Measurements from ENCODE around the gene NPS.

NPS gene

GRCh38 chr10:127556916-127557315 lies 7.8 kb downstream of the NPS start:
- Histone ChIP-seq H3K36me3 (ENCODE audit: insufficient read depth, insufficient read length, low read length) (no peaks in the 10 kb centered on the region), H3K4me3 (ENCODE audit: insufficient read length, low read depth) (no peak overlapping the region), H3K4me1 (ENCODE audit: insufficient read depth, insufficient read length) (no peaks in the 10 kb centered on the region), H3K9ac (ENCODE audit: insufficient read length, low read depth) (no peak overlapping the region), H3K9me3 (ENCODE audit: insufficient read depth, low read length) (no peaks in the 10 kb centered on the region), H3K27me3 (ENCODE audit: insufficient read depth, insufficient read length) (no peaks in the 10 kb centered on the region)
- TF ChIP-seq ZNF274 (IDR thresholded peaks at IDR 0.05; ENCODE audit: low read depth, low read length) (no peak), YY1 (IDR thresholded peaks at IDR 0.05; ENCODE audit: insufficient read depth, insufficient read length) (no peak), SUZ12 (IDR thresholded peaks at IDR 0.05; ENCODE audit: extremely low read depth, insufficient read depth, insufficient read length) (no peak)
- DNase-seq (ENCODE audit: low read depth, low spot score) = peak; percentile 23

GRCh38 chr10:127561647-127562046 lies 12.5 kb downstream of the NPS start:
- DNase-seq (ENCODE audit: low read depth, low spot score) = no peak
- Histone ChIP-seq H3K9me3 (ENCODE audit: insufficient read depth, low read length) (no peaks in the 10 kb centered on the region), H3K4me3 (ENCODE audit: insufficient read length, low read depth) (no peak overlapping the region), H3K27me3 (ENCODE audit: insufficient read depth, insufficient read length) (no peaks in the 10 kb centered on the region), H3K36me3 (ENCODE audit: insufficient read depth, insufficient read length, low read length) (no peaks in the 10 kb centered on the region), H3K9ac (ENCODE audit: insufficient read length, low read depth) (no peak overlapping the region), H3K4me1 (ENCODE audit: insufficient read depth, insufficient read length) (no peaks in the 10 kb centered on the region)
- no peak for TF ChIP-seq SUZ12 (IDR thresholded peaks at IDR 0.05; ENCODE audit: extremely low read depth, insufficient read depth, insufficient read length)
- TF ChIP-seq ZNF274 (IDR thresholded peaks at IDR 0.05; ENCODE audit: low read depth, low read length) = no peak
- TF ChIP-seq YY1 (IDR thresholded peaks at IDR 0.05; ENCODE audit: insufficient read depth, insufficient read length) = no peak

GRCh38 chr10:127563718-127564553 lies 14.8 kb downstream of the NPS start:
- TF ChIP-seq SUZ12 (IDR thresholded peaks at IDR 0.05; ENCODE audit: extremely low read depth, insufficient read depth, insufficient read length) (no peak), YY1 (IDR thresholded peaks at IDR 0.05; ENCODE audit: insufficient read depth, insufficient read length) (no peak), ZNF274 (IDR thresholded peaks at IDR 0.05; ENCODE audit: low read depth, low read length) (no peak)
- Histone ChIP-seq H3K36me3 (ENCODE audit: insufficient read depth, insufficient read length, low read length) (no peaks in the 10 kb centered on the region), H3K27me3 (ENCODE audit: insufficient read depth, insufficient read length) (no peaks in the 10 kb centered on the region), H3K4me3 (ENCODE audit: insufficient read length, low read depth) (no peak overlapping the region), H3K9ac (ENCODE audit: insufficient read length, low read depth) (no peak overlapping the region), H3K9me3 (ENCODE audit: insufficient read depth, low read length) (no peaks in the 10 kb centered on the region), H3K4me1 (ENCODE audit: insufficient read depth, insufficient read length) (no peaks in the 10 kb centered on the region)
- DNase-seq (ENCODE audit: low read depth, low spot score) = no peak

GRCh38 chr10:127564644-127565043 lies 15.5 kb downstream of the NPS start:
- DNase-seq (ENCODE audit: low read depth, low spot score) = no peak
- TF ChIP-seq YY1 (IDR thresholded peaks at IDR 0.05; ENCODE audit: insufficient read depth, insufficient read length) = no peak
- H3K9ac ChIP-seq (ENCODE audit: insufficient read length, low read depth) = no peak overlapping the region
- no peaks in the 10 kb centered on the region for H3K27me3 ChIP-seq (ENCODE audit: insufficient read depth, insufficient read length)
- no peaks in the 10 kb centered on the region for H3K9me3 ChIP-seq (ENCODE audit: insufficient read depth, low read length)
- H3K4me3 ChIP-seq (ENCODE audit: insufficient read length, low read depth) = no peak overlapping the region
- H3K36me3 ChIP-seq (ENCODE audit: insufficient read depth, insufficient read length, low read length) = no peaks in the 10 kb centered on the region
- no peaks in the 10 kb centered on the region for H3K4me1 ChIP-seq (ENCODE audit: insufficient read depth, insufficient read length)

GRCh38 chr10:127565583-127565982 lies 16.5 kb downstream of the NPS start:
- H3K9ac ChIP-seq (ENCODE audit: insufficient read length, low read depth) = no peak overlapping the region
- H3K27me3 ChIP-seq (ENCODE audit: insufficient read depth, insufficient read length) = no peaks in the 10 kb centered on the region

GRCh38 chr10:127569210-127569609 lies 20.1 kb downstream of the NPS start:
- no peak for DNase-seq (ENCODE audit: low read depth, low spot score)
- TF ChIP-seq SUZ12 (IDR thresholded peaks at IDR 0.05; ENCODE audit: extremely low read depth, insufficient read depth, insufficient read length) (no peak), YY1 (IDR thresholded peaks at IDR 0.05; ENCODE audit: insufficient read depth, insufficient read length) (no peak), ZNF274 (IDR thresholded peaks at IDR 0.05; ENCODE audit: low read depth, low read length) (no peak)
- no peaks in the 10 kb centered on the region for H3K9me3 ChIP-seq (ENCODE audit: insufficient read depth, low read length)
- no peaks in the 10 kb centered on the region for H3K36me3 ChIP-seq (ENCODE audit: insufficient read depth, insufficient read length, low read length)
- H3K27me3 ChIP-seq (ENCODE audit: insufficient read depth, insufficient read length) = no peaks in the 10 kb centered on the region
- H3K9ac ChIP-seq (ENCODE audit: insufficient read length, low read depth) = no peak overlapping the region
- no peak overlapping the region for H3K4me3 ChIP-seq (ENCODE audit: insufficient read length, low read depth)
- H3K4me1 ChIP-seq (ENCODE audit: insufficient read depth, insufficient read length) = no peaks in the 10 kb centered on the region

More at GRCh38 chr10:127565583-127565982, 16.5 kb downstream of the NPS start:
- no peak for TF ChIP-seq SUZ12 (IDR thresholded peaks at IDR 0.05; ENCODE audit: extremely low read depth, insufficient read depth, insufficient read length)
- TF ChIP-seq ZNF274 (IDR thresholded peaks at IDR 0.05; ENCODE audit: low read depth, low read length) = no peak
- TF ChIP-seq YY1 (IDR thresholded peaks at IDR 0.05; ENCODE audit: insufficient read depth, insufficient read length) = no peak
- Histone ChIP-seq H3K4me1 (ENCODE audit: insufficient read depth, insufficient read length) (no peaks in the 10 kb centered on the region), H3K4me3 (ENCODE audit: insufficient read length, low read depth) (no peak overlapping the region), H3K36me3 (ENCODE audit: insufficient read depth, insufficient read length, low read length) (no peaks in the 10 kb centered on the region), H3K9me3 (ENCODE audit: insufficient read depth, low read length) (no peaks in the 10 kb centered on the region)
- no peak for DNase-seq (ENCODE audit: low read depth, low spot score)

GRCh38 chr10:127570036-127570435 lies 20.9 kb downstream of the NPS start:
- DNase-seq (ENCODE audit: low read depth, low spot score) = no peak
- TF ChIP-seq YY1 (IDR thresholded peaks at IDR 0.05; ENCODE audit: insufficient read depth, insufficient read length) (no peak), SUZ12 (IDR thresholded peaks at IDR 0.05; ENCODE audit: extremely low read depth, insufficient read depth, insufficient read length) (no peak), ZNF274 (IDR thresholded peaks at IDR 0.05; ENCODE audit: low read depth, low read length) (no peak)
- no peaks in the 10 kb centered on the region for H3K27me3 ChIP-seq (ENCODE audit: insufficient read depth, insufficient read length)

More at GRCh38 chr10:127570036-127570435, 20.9 kb downstream of the NPS start:
- Histone ChIP-seq H3K4me3 (ENCODE audit: insufficient read length, low read depth) (no peak overlapping the region), H3K36me3 (ENCODE audit: insufficient read depth, insufficient read length, low read length) (no peaks in the 10 kb centered on the region), H3K9ac (ENCODE audit: insufficient read length, low read depth) (no peak overlapping the region), H3K9me3 (ENCODE audit: insufficient read depth, low read length) (no peaks in the 10 kb centered on the region), H3K4me1 (ENCODE audit: insufficient read depth, insufficient read length) (no peaks in the 10 kb centered on the region)
